HUES6 (cell line): Measurements from ENCODE around the gene PDZRN3.

Source experiments
- H3K27ac ChIP-seq: 2 replicates; pipeline ENCODE4 v1.7.0; 2013; ENCODE audit warnings: low read depth, mild to moderate bottlenecking, low read length, inconsistent platforms
- H3K27me3 ChIP-seq: 2 replicates; pipeline ENCODE4 v1.6.1; 2013; ENCODE audit warnings: low read length; ENCODE audit not compliant: control insufficient read depth, insufficient read depth
- H3K36me3 ChIP-seq: 2 replicates; pipeline ENCODE4 v1.6.1; 2013; ENCODE audit warnings: low read length; ENCODE audit not compliant: control insufficient read depth, insufficient read depth
- H3K4me1 ChIP-seq: 2 replicates; pipeline ENCODE4 v1.6.1; 2013; ENCODE audit warnings: low read length; ENCODE audit not compliant: control insufficient read depth, insufficient read depth
- H3K4me3 ChIP-seq: 2 replicates; pipeline ENCODE4 v1.5.1; 2013; ENCODE audit warnings: low read depth, low read length
- H3K9ac ChIP-seq: one replicate; pipeline ENCODE4 v1.6.1; 2013; ENCODE audit warnings: mild to moderate bottlenecking, low read length
- H3K9me3 ChIP-seq: 2 replicates; pipeline ENCODE4 v1.6.1; 2013; ENCODE audit warnings: low read depth, low read length; ENCODE audit not compliant: control insufficient read depth, insufficient read depth

PDZRN3 gene

GRCh38 chr3:73389117-73389813, 235.5 kb downstream of the PDZRN3 start:
- peaks cover 3% of the 10 kb centered on the region; the same call in 1 of the 2 replicates for H3K36me3 ChIP-seq
- no peaks in the 10 kb centered on the region for H3K9me3 ChIP-seq
- H3K4me1 ChIP-seq = no peaks in the 10 kb centered on the region
- no peak overlapping the region for H3K4me3 ChIP-seq
- no peak overlapping the region for H3K9ac ChIP-seq
- no peaks in the 10 kb centered on the region for H3K27me3 ChIP-seq
- no peak overlapping the region for H3K27ac ChIP-seq

- Histone ChIP-seq H3K27me3 (no peaks in the 10 kb centered on the region), H3K4me3 (no peak overlapping the region), H3K36me3 (peaks cover 3% of the 10 kb centered on the region; the same call in 1 of the 2 replicates), H3K9ac (no peak overlapping the region), H3K4me1 (no peaks in the 10 kb centered on the region), H3K9me3 (no peaks in the 10 kb centered on the region), H3K27ac (no peak overlapping the region)
Observed at GRCh38 chr3:73385568-73385967, 239.2 kb downstream of the PDZRN3 start.

- no peaks in the 10 kb centered on the region for H3K27me3 ChIP-seq
- H3K9me3 ChIP-seq = no peaks in the 10 kb centered on the region
- no peak overlapping the region for H3K27ac ChIP-seq
- no peaks in the 10 kb centered on the region for H3K4me1 ChIP-seq
- H3K36me3 ChIP-seq = peaks cover 3% of the 10 kb centered on the region; the same call in 1 of the 2 replicates
- no peak overlapping the region for H3K4me3 ChIP-seq
- no peak overlapping the region for H3K9ac ChIP-seq
Observed at GRCh38 chr3:73384091-73384906, 240.4 kb downstream of the PDZRN3 start.

- no peak overlapping the region for H3K4me3 ChIP-seq
- H3K27me3 ChIP-seq = no peaks in the 10 kb centered on the region
Observed at GRCh38 chr3:73383470-73384049, 241.2 kb downstream of the PDZRN3 start.

GRCh38 chr3:73381551-73381950, 243.2 kb downstream of the PDZRN3 start:
- H3K27ac ChIP-seq = no peak overlapping the region
- no peaks in the 10 kb centered on the region for H3K4me1 ChIP-seq

More at GRCh38 chr3:73383470-73384049, 241.2 kb downstream of the PDZRN3 start:
- H3K9me3 ChIP-seq = no peaks in the 10 kb centered on the region
- H3K4me1 ChIP-seq = no peaks in the 10 kb centered on the region
- H3K9ac ChIP-seq = no peak overlapping the region
- H3K27ac ChIP-seq = no peak overlapping the region
- peaks cover 3% of the 10 kb centered on the region; the same call in 1 of the 2 replicates for H3K36me3 ChIP-seq

GRCh38 chr3:73380735-73381532, 243.8 kb downstream of the PDZRN3 start:
- Histone ChIP-seq H3K36me3 (peaks cover 3% of the 10 kb centered on the region; the same call in 1 of the 2 replicates), H3K9ac (no peak overlapping the region), H3K9me3 (no peaks in the 10 kb centered on the region), H3K4me1 (no peaks in the 10 kb centered on the region), H3K27ac (no peak overlapping the region), H3K27me3 (no peaks in the 10 kb centered on the region), H3K4me3 (no peak overlapping the region)

More at GRCh38 chr3:73381551-73381950, 243.2 kb downstream of the PDZRN3 start:
- Histone ChIP-seq H3K9ac (no peak overlapping the region), H3K9me3 (no peaks in the 10 kb centered on the region), H3K36me3 (peaks cover 3% of the 10 kb centered on the region; the same call in 1 of the 2 replicates), H3K27me3 (no peaks in the 10 kb centered on the region), H3K4me3 (no peak overlapping the region)

GRCh38 chr3:73379465-73379864, 245.3 kb downstream of the PDZRN3 start:
- H3K4me1 ChIP-seq = no peaks in the 10 kb centered on the region
- no peak overlapping the region for H3K9ac ChIP-seq
- peaks cover under 1% of the 10 kb centered on the region; the same call in 1 of the 2 replicates for H3K36me3 ChIP-seq
- no peaks in the 10 kb centered on the region for H3K27me3 ChIP-seq
- peaks cover 9% of the 10 kb centered on the region for H3K9me3 ChIP-seq
- H3K4me3 ChIP-seq = no peak overlapping the region
- H3K27ac ChIP-seq = no peak overlapping the region

- Histone ChIP-seq H3K4me3 (no peak overlapping the region), H3K27me3 (no peaks in the 10 kb centered on the region), H3K9ac (no peak overlapping the region), H3K36me3 (no peaks in the 10 kb centered on the region), H3K4me1 (no peaks in the 10 kb centered on the region), H3K9me3 (peaks cover 15% of the 10 kb centered on the region), H3K27ac (no peak overlapping the region)
Observed at GRCh38 chr3:73378207-73378606, 246.5 kb downstream of the PDZRN3 start.

- no peak overlapping the region for H3K9ac ChIP-seq
- H3K27me3 ChIP-seq = no peaks in the 10 kb centered on the region
- no peak overlapping the region for H3K4me3 ChIP-seq
- no peaks in the 10 kb centered on the region for H3K4me1 ChIP-seq
- H3K27ac ChIP-seq = no peak overlapping the region
- no peaks in the 10 kb centered on the region for H3K9me3 ChIP-seq
- no peaks in the 10 kb centered on the region for H3K36me3 ChIP-seq
Observed at GRCh38 chr3:73365756-73366397, 258.9 kb downstream of the PDZRN3 start.

GRCh38 chr3:73364517-73364916, 260.2 kb downstream of the PDZRN3 start:
- Histone ChIP-seq H3K36me3 (no peaks in the 10 kb centered on the region), H3K4me3 (no peak overlapping the region), H3K9me3 (no peaks in the 10 kb centered on the region; the same call in 1 of the 2 replicates), H3K27me3 (no peaks in the 10 kb centered on the region), H3K27ac (no peak overlapping the region), H3K4me1 (no peaks in the 10 kb centered on the region), H3K9ac (no peak overlapping the region)
